Adrenal gland (tissue), 12 donors: ENCODE data around the gene FGF21. TPM values are rescaled to one million over a fixed set of nuclear protein-coding genes. Genes with fewer than 3 reads are reported as not detected.
"Not testable (repeated sequence)": the region's sequence is repeated elsewhere in the genome, so short reads cannot be mapped to it uniquely, and the experiment has no call there.

Source experiments
- DNase-seq, 7 donors: peaks; one replicate each; pipeline ENCODE4 v3.0.0-alpha.2; 2019 to 2020
- H3K27ac ChIP-seq, 5 donors: fragments of 200-600 bp; sonication (generic) in 4 of 5; 1 replicate in 3 of 5; 2 replicates in 2 of 5; pipeline versions ENCODE4 v1.5.1 to v1.8.0; 2016 to 2020; ENCODE audit warnings: mild to moderate bottlenecking in 1 of 5
- H3K27me3 ChIP-seq: fragments of 200-600 bp; 2 replicates; pipeline ENCODE4 v1.8.0; 2021
- H3K36me3 ChIP-seq, 2 donors: fragments of 200-600 bp; replicated peaks in 1 of 2; 1 replicate in 1 of 2; 2 replicates in 1 of 2; pipeline versions ENCODE4 v1.5.1 to v1.8.0; 2018 to 2022
- H3K4me1 ChIP-seq, 2 donors: fragments of 200-600 bp; replicated peaks in 1 of 2; 1 replicate in 1 of 2; 2 replicates in 1 of 2; pipeline versions ENCODE4 v1.5.1 to v1.8.0; 2018 to 2021
- H3K4me3 ChIP-seq, 4 donors: fragments of 200-600 bp; sonication (generic) in 3 of 4; one replicate each; pipeline ENCODE4 v1.5.1; 2016 to 2018
- H3K9me3 ChIP-seq, 3 donors: fragments of 200-600 bp; sonication (generic) in 1 of 3; replicated peaks in 1 of 3; 1 replicate in 2 of 3; 2 replicates in 1 of 3; pipeline versions ENCODE4 v1.5.1 to v1.8.0; 2016 to 2021
- POLR2A ChIP-seq, 2 donors: fragments of 450-650 bp; IDR thresholded peaks; one replicate each; pipeline ENCODE4 v1.6.1; 2017; ENCODE audit warnings: antibody characterized with exemption in 2 of 2, mild to moderate bottlenecking in 2 of 2, moderate library complexity in 1 of 2
- WGBS, 4 donors: extraction: QIAGEN DNeasy Blood & Tissue Kit in 2 of 4; methylation state at CpG; one replicate each; pipeline versions ENCODE4 v1.1.5 to v1.1.7; 2013 to 2017; 5-methylcytosine and 5-hydroxymethylcytosine counted together
- intact Hi-C, 2 donors: fragments of 100-400 bp; cut with DNase I; formaldehyde crosslinking; loops; one replicate each; pipeline versions ENCODE4 v1.14.1 to v1.15.0; 2022 to 2023
- polyA plus RNA-seq, 3 donors: library from polyadenylated mRNA; stranded (reverse); fragments of 200-250 nt in 2 of 3; fragments of 350-450 nt in 1 of 3; fragmentation: Illumina TruSeq in 1 of 3; extraction: RNeasy Lipid Tissue Mini Kit (QIAGEN cat#74804) in 1 of 3; gene quantifications; one replicate each; pipeline ENCODE4 v1.2.3, GENCODE V29; 2013 to 2014
- total RNA-seq, 9 donors: library from RNA; depleted of rRNA in 4 of 9; stranded (reverse); fragments of >200 nt in 4 of 9; fragments of 120-200 nt in 1 of 9; fragmentation: NEBNext Ultra II Directional in 1 of 9; extraction: Animal tissue kit (Norgen Biotek cat#: 25700) in 1 of 9; gene quantifications; one replicate each; pipeline versions ENCODE4 v1.1.0 to v1.2.4, GENCODE V29; 2013 to 2023
- TF ChIP-seq, protein P1 (sequence below), 6 experiments: fragments of 450-650 bp in 4 of 6; fragments of 200-600 bp in 2 of 6; sonication (generic) in 1 of 6; IDR thresholded peaks; 1 replicate in 5 of 6; 2 replicates in 1 of 6; pipeline versions ENCODE4 v1.5.1 to v1.8.0; 2016 to 2021; ENCODE audit warnings: antibody characterized with exemption in 6 of 6, mild to moderate bottlenecking in 2 of 6, moderate library complexity in 1 of 6
- donor health status: healthy with polysubstance abuse.
- donor health status: Bipolar disorder and iron deficiency.
- donor health status: DM: yes; HTN: yes; CAD: no.
- donor health status: DM: no; HTN: no; CAD: no.
- donor health status: DM: no; HTN: no; CAD: no.
- donor health status: DM: yes; HTN: yes; CAD: no.

The FGF21 gene
- total and polyA plus RNA-seq, 12 donors, result not detected

- H3K4me1 ChIP-seq, result peaks cover 4 to 11% of the 10 kb centered on the region in 2 donors
- no peaks in the 10 kb centered on the region for H3K9me3 ChIP-seq
- H3K36me3 ChIP-seq, result no peaks in the 10 kb centered on the region
- TF ChIP-seq, protein P1, sequence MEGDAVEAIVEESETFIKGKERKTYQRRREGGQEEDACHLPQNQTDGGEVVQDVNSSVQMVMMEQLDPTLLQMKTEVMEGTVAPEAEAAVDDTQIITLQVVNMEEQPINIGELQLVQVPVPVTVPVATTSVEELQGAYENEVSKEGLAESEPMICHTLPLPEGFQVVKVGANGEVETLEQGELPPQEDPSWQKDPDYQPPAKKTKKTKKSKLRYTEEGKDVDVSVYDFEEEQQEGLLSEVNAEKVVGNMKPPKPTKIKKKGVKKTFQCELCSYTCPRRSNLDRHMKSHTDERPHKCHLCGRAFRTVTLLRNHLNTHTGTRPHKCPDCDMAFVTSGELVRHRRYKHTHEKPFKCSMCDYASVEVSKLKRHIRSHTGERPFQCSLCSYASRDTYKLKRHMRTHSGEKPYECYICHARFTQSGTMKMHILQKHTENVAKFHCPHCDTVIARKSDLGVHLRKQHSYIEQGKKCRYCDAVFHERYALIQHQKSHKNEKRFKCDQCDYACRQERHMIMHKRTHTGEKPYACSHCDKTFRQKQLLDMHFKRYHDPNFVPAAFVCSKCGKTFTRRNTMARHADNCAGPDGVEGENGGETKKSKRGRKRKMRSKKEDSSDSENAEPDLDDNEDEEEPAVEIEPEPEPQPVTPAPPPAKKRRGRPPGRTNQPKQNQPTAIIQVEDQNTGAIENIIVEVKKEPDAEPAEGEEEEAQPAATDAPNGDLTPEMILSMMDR (IDR thresholded peaks at IDR 0.05), result no peak
- no peak for DNase-seq
- H3K4me3 ChIP-seq, result no peak overlapping the region
- no peaks in the 10 kb centered on the region for H3K27me3 ChIP-seq
- intact Hi-C loops, result no loop called here
- H3K27ac ChIP-seq, result no peak overlapping the region
- WGBS, 4 donors, result 65 to 86% (median 85%) methylated on average over 5 to 12 of the region's 12 CpGs; no CpG with 5 or more reads in 1 of the 4 donors
Observed at GRCh38 chr19:48757089-48757675, 1.9 kb downstream of the FGF21 start.

DNA sequence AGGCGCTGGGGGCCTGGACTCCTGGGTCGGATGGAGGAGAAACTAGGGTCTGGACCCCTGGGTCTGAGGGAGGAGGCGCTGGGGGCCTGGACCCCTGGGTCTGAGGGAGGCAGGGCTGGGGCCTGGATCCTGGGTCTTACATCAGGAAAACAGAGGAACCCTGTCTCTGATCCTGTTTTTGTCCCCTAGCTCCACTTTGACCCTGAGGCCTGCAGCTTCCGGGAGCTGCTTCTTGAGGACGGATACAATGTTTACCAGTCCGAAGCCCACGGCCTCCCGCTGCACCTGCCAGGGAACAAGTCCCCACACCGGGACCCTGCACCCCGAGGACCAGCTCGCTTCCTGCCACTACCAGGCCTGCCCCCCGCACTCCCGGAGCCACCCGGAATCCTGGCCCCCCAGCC is 2.4 kb downstream of the FGF21 start:
- Histone ChIP-seq H3K9me3 (no peaks in the 10 kb centered on the region), H3K4me1 (peaks cover 0 to 6% of the 10 kb centered on the region in 2 donors), H3K27ac (no peak overlapping the region), H3K4me3 (no peak overlapping the region), H3K36me3 (no peaks in the 10 kb centered on the region), H3K27me3 (no peaks in the 10 kb centered on the region)
- DNase-seq, result no peak
- WGBS, 4 donors, result 62 to 88% (median 87%) methylated on average over 13 to 14 of the region's 14 CpGs
- TF ChIP-seq, protein P1 (IDR thresholded peaks at IDR 0.05), result no peak
- no peak for TF ChIP-seq POLR2A (IDR thresholded peaks at IDR 0.05)
- intact Hi-C loops, result no loop called here

- WGBS, 4 donors, result 69 to 72% (median 70%) methylated on average over 16 of the region's 16 CpGs
- Histone ChIP-seq H3K27me3 (no peaks in the 10 kb centered on the region), H3K36me3 (no peaks in the 10 kb centered on the region), H3K4me3 (no peak overlapping the region), H3K4me1 (no peaks in the 10 kb centered on the region), H3K9me3 (no peaks in the 10 kb centered on the region), H3K27ac (peak overlapping the region in 2 of 5 donors; percentile 3 to 20)
- DNase-seq, result peak in 1 of 7 donors; percentile 40
- intact Hi-C loops, result no loop called here
- no peak for TF ChIP-seq POLR2A (IDR thresholded peaks at IDR 0.05)
- TF ChIP-seq, protein P1 (IDR thresholded peaks at IDR 0.05), result no peak
Observed at GRCh38 chr19:48760504-48761205, 5.3 kb downstream of the FGF21 start.

GRCh38 chr19:48765816-48766215 is 10.5 kb downstream of the FGF21 start:
- H3K9me3 ChIP-seq, H3K4me1 ChIP-seq, H3K4me3 ChIP-seq, DNase-seq, H3K27ac ChIP-seq, H3K27me3 ChIP-seq, H3K36me3 ChIP-seq, intact Hi-C loops: not testable (repeated sequence)
- 37 to 50% (median 41%) methylated on average over 5 of the region's 5 CpGs for WGBS, 4 donors

DNA sequence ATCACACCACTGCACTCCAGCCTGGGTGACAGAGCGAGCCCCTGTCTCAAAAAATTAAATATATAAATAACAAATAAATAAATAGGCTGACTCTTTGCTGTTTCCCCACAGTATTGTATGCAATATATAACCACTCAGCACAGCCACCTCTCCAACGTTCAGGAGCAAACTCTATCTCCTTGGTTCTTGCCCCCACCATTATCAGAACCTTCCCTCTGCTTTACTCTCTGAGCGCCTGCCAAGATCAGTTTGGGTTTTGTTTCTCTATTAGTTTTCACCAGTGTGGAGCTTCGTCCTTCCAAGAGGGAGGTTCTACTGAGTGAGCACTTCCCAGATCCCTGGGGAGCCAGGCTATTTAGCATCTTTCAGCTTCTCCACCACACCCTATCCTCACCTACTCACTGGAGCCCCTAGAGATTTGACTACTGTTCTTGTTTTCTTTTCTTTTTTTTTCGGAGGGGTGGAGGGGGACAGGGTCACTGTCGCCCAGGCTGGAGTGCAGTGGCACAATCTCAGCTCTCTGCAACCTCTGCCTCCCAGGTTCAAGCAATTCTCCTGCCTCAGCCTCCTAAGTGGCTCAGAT is 12.9 kb downstream of the FGF21 start:
- intact Hi-C loops, H3K9me3 ChIP-seq, H3K27me3 ChIP-seq, H3K4me3 ChIP-seq, DNase-seq, H3K36me3 ChIP-seq: not testable (repeated sequence)
- 44 to 53% (median 49%) methylated on average over 6 of the region's 6 CpGs for WGBS, 4 donors
- H3K27ac ChIP-seq, result peak overlapping the region in 1 of 5 donors; percentile 6
- H3K4me1 ChIP-seq, result peaks cover 14 to 15% of the 10 kb centered on the region in 2 donors
